K562 (cell line): ENCODE results near the gene MX1.

ENCODE experiments used
- HCFC1 ChIP-seq: IDR thresholded peaks from 2 replicates; pipeline ENCODE4 v1.6.1; 2012; ENCODE audit warnings: low read depth, low read length, improper control_type of control experiment
- NCOA2 ChIP-seq, 2 experiments: fragments of 450-650 bp; IDR thresholded peaks; 2 replicates each; pipeline ENCODE4 v1.6.1; 2018; ENCODE audit warnings: mild to moderate bottlenecking in 2 of 2, moderate library complexity in 1 of 2; ENCODE audit not compliant: partially characterized antibody in 2 of 2
- POLR2A ChIP-seq: fragments of 450-650 bp; conservative IDR thresholded peaks from 2 replicates; pipeline ENCODE4 v1.6.1; 2016
- PRPF4 ChIP-seq: fragments of 200-400 bp; formaldehyde crosslinking; IDR thresholded peaks from one replicate; pipeline ENCODE4 v1.6.1; 2017; ENCODE audit warnings: low read length, low read depth, mild to moderate bottlenecking; ENCODE audit not compliant: insufficient read depth, poor library complexity, severe bottlenecking
- SOX6 ChIP-seq: fragments of 450-650 bp; IDR thresholded peaks from 2 replicates; pipeline ENCODE4 v1.6.1; 2014; ENCODE audit warnings: mild to moderate bottlenecking

DNA sequence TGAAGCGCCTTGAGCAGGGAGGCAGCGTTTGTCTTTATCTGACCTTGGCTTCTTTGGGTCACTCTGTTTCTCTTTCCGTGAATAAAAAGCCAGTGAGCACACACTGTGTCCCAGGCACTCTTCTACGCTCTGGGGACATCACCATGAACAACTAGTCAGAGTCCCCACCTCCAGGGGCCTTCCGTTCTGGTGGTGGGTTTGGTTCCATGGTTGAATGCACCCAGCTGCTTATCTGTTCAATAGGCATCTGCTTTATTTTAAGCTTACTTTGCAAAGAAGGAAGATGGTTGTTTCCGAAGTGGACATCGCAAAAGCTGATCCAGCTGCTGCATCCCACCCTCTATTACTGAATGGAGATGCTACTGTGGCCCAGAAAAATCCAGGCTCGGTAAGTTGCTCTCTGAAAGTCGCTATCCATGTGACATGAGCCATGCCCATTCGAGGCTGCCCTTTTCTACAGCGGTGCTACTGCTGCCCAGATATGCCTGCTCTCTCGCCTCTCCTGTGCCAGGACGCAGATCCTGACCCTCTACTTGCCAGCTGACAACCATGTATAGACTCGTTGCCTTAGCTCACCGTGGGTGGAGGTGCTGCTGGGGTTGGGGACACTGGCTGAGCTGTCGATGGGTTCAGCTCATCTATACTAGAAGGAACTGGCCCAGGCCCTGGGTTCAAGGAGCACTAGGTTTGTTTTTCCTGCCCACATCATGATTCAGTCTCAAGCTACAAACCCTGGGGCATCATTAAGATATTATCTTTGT is 5.9 kb downstream of the MX1 start:
- TF ChIP-seq SOX6 (no peak), NCOA2 (IDR thresholded peaks at IDR 0.05; ENCODE audit: partially characterized antibody in 2 of 2) (no peak), HCFC1 (no peak), POLR2A (no peak), PRPF4 (no peak)
